Measurements from ENCODE around the gene PPP3R1.

Gene PPP3R1

GRCh38 chr2:68284896-68285295 is 32.6 kb upstream of the PPP3R1 start:
- 75 to 90% methylated on average over 1 to 3 of the region's 3 CpGs for WGBS, 2 experiments (ENCODE audit: insufficient coverage in 2 of 2)
- Histone ChIP-seq H3K4me3 (ENCODE audit: extremely low read depth, insufficient read depth, low read length, poor library complexity, severe bottlenecking) (no peak overlapping the region), H3K9me3 (ENCODE audit: control insufficient read depth, low read length) (no peaks in the 10 kb centered on the region), H3K27ac (ENCODE audit: low read depth, low read length, severe bottlenecking) (no peak overlapping the region), H3K36me3 (ENCODE audit: control insufficient read depth, insufficient read depth, low read length) (no peaks in the 10 kb centered on the region), H3K4me1 (ENCODE audit: control insufficient read depth, insufficient read depth, low read length, poor library complexity, severe bottlenecking) (no peaks in the 10 kb centered on the region)

GRCh38 chr2:68283419-68283812 is 31.1 kb upstream of the PPP3R1 start:
- H3K4me1 ChIP-seq (ENCODE audit: control insufficient read depth, insufficient read depth, low read length, poor library complexity, severe bottlenecking) = no peaks in the 10 kb centered on the region
- no peak overlapping the region for H3K4me3 ChIP-seq (ENCODE audit: extremely low read depth, insufficient read depth, low read length, poor library complexity, severe bottlenecking)
- no peaks in the 10 kb centered on the region for H3K9me3 ChIP-seq (ENCODE audit: control insufficient read depth, low read length)
- WGBS, 2 experiments (ENCODE audit: insufficient coverage in 2 of 2) = 100% methylated on average over 1 of the region's 1 CpG; no CpG with 5 or more reads in 1 of the 2 experiments
- H3K36me3 ChIP-seq (ENCODE audit: control insufficient read depth, insufficient read depth, low read length) = no peaks in the 10 kb centered on the region
- no peak overlapping the region for H3K27ac ChIP-seq (ENCODE audit: low read depth, low read length, severe bottlenecking)

GRCh38 chr2:68282811-68283418 is 30.6 kb upstream of the PPP3R1 start:
- Histone ChIP-seq H3K27ac (ENCODE audit: low read depth, low read length, severe bottlenecking) (no peak overlapping the region), H3K4me1 (ENCODE audit: control insufficient read depth, insufficient read depth, low read length, poor library complexity, severe bottlenecking) (no peaks in the 10 kb centered on the region), H3K36me3 (ENCODE audit: control insufficient read depth, insufficient read depth, low read length) (no peaks in the 10 kb centered on the region), H3K4me3 (ENCODE audit: extremely low read depth, insufficient read depth, low read length, poor library complexity, severe bottlenecking) (no peak overlapping the region), H3K9me3 (ENCODE audit: control insufficient read depth, low read length) (no peaks in the 10 kb centered on the region)
- 50% methylated on average over 2 of the region's 5 CpGs; no CpG with 5 or more reads in 1 of the 2 experiments for WGBS, 2 experiments (ENCODE audit: insufficient coverage in 2 of 2)

- Histone ChIP-seq H3K9me3 (ENCODE audit: control insufficient read depth, low read length) (no peaks in the 10 kb centered on the region), H3K36me3 (ENCODE audit: control insufficient read depth, insufficient read depth, low read length) (no peaks in the 10 kb centered on the region), H3K4me1 (ENCODE audit: control insufficient read depth, insufficient read depth, low read length, poor library complexity, severe bottlenecking) (no peaks in the 10 kb centered on the region), H3K4me3 (ENCODE audit: extremely low read depth, insufficient read depth, low read length, poor library complexity, severe bottlenecking) (no peak overlapping the region), H3K27ac (ENCODE audit: low read depth, low read length, severe bottlenecking) (no peak overlapping the region)
- 67% methylated on average over 1 of the region's 1 CpG; no CpG with 5 or more reads in 1 of the 2 experiments for WGBS, 2 experiments (ENCODE audit: insufficient coverage in 2 of 2)
These were observed 28.5 kb upstream of the PPP3R1 start for GRCh38 chr2:68280796-68281195.

- WGBS, 2 experiments (ENCODE audit: insufficient coverage in 2 of 2) = 86% methylated on average over 1 of the region's 1 CpG; no CpG with 5 or more reads in 1 of the 2 experiments
- no peak overlapping the region for H3K4me3 ChIP-seq (ENCODE audit: extremely low read depth, insufficient read depth, low read length, poor library complexity, severe bottlenecking)
- H3K27ac ChIP-seq (ENCODE audit: low read depth, low read length, severe bottlenecking) = no peak overlapping the region
- no peaks in the 10 kb centered on the region for H3K4me1 ChIP-seq (ENCODE audit: control insufficient read depth, insufficient read depth, low read length, poor library complexity, severe bottlenecking)
- H3K9me3 ChIP-seq (ENCODE audit: control insufficient read depth, low read length) = no peaks in the 10 kb centered on the region
- H3K36me3 ChIP-seq (ENCODE audit: control insufficient read depth, insufficient read depth, low read length) = no peaks in the 10 kb centered on the region
These were observed 28.0 kb upstream of the PPP3R1 start for GRCh38 chr2:68280348-68280747.

- no peaks in the 10 kb centered on the region for H3K4me1 ChIP-seq (ENCODE audit: control insufficient read depth, insufficient read depth, low read length, poor library complexity, severe bottlenecking)
- WGBS, 2 experiments (ENCODE audit: insufficient coverage in 2 of 2) = 77 to 86% methylated on average over 1 to 2 of the region's 4 CpGs
These were observed 27.4 kb upstream of the PPP3R1 start for GRCh38 chr2:68279691-68280090.

GRCh38 chr2:68278169-68278568 is 25.8 kb upstream of the PPP3R1 start:
- Histone ChIP-seq H3K4me3 (ENCODE audit: extremely low read depth, insufficient read depth, low read length, poor library complexity, severe bottlenecking) (no peak overlapping the region), H3K4me1 (ENCODE audit: control insufficient read depth, insufficient read depth, low read length, poor library complexity, severe bottlenecking) (no peaks in the 10 kb centered on the region), H3K9me3 (ENCODE audit: control insufficient read depth, low read length) (no peaks in the 10 kb centered on the region), H3K36me3 (ENCODE audit: control insufficient read depth, insufficient read depth, low read length) (no peaks in the 10 kb centered on the region), H3K27ac (ENCODE audit: low read depth, low read length, severe bottlenecking) (no peak overlapping the region)
- no CpG with 5 or more reads among the region's 1 CpG for WGBS, 2 experiments (ENCODE audit: insufficient coverage in 2 of 2)

More at GRCh38 chr2:68279691-68280090, 27.4 kb upstream of the PPP3R1 start:
- Histone ChIP-seq H3K4me3 (ENCODE audit: extremely low read depth, insufficient read depth, low read length, poor library complexity, severe bottlenecking) (no peak overlapping the region), H3K36me3 (ENCODE audit: control insufficient read depth, insufficient read depth, low read length) (no peaks in the 10 kb centered on the region), H3K9me3 (ENCODE audit: control insufficient read depth, low read length) (no peaks in the 10 kb centered on the region), H3K27ac (ENCODE audit: low read depth, low read length, severe bottlenecking) (no peak overlapping the region)

- Histone ChIP-seq H3K27ac (ENCODE audit: low read depth, low read length, severe bottlenecking) (no peak overlapping the region), H3K4me1 (ENCODE audit: control insufficient read depth, insufficient read depth, low read length, poor library complexity, severe bottlenecking) (no peaks in the 10 kb centered on the region), H3K4me3 (ENCODE audit: extremely low read depth, insufficient read depth, low read length, poor library complexity, severe bottlenecking) (no peak overlapping the region), H3K9me3 (ENCODE audit: control insufficient read depth, low read length) (no peaks in the 10 kb centered on the region), H3K36me3 (ENCODE audit: control insufficient read depth, insufficient read depth, low read length) (no peaks in the 10 kb centered on the region)
- WGBS, 2 experiments (ENCODE audit: insufficient coverage in 2 of 2) = 65% methylated on average over 3 of the region's 3 CpGs; no CpG with 5 or more reads in 1 of the 2 experiments
These were observed 21.7 kb upstream of the PPP3R1 start for GRCh38 chr2:68274022-68274421.

GRCh38 chr2:68272246-68272994 is 20.1 kb upstream of the PPP3R1 start:
- Histone ChIP-seq H3K9me3 (ENCODE audit: control insufficient read depth, low read length) (no peaks in the 10 kb centered on the region), H3K27ac (ENCODE audit: low read depth, low read length, severe bottlenecking) (no peak overlapping the region), H3K4me3 (ENCODE audit: extremely low read depth, insufficient read depth, low read length, poor library complexity, severe bottlenecking) (no peak overlapping the region), H3K4me1 (ENCODE audit: control insufficient read depth, insufficient read depth, low read length, poor library complexity, severe bottlenecking) (no peaks in the 10 kb centered on the region), H3K36me3 (ENCODE audit: control insufficient read depth, insufficient read depth, low read length) (no peaks in the 10 kb centered on the region)
- WGBS, 2 experiments (ENCODE audit: insufficient coverage in 2 of 2) = 80% methylated on average over 2 of the region's 2 CpGs; no CpG with 5 or more reads in 1 of the 2 experiments

GRCh38 chr2:68266655-68267054 is 14.3 kb upstream of the PPP3R1 start:
- Histone ChIP-seq H3K9me3 (ENCODE audit: control insufficient read depth, low read length) (no peaks in the 10 kb centered on the region), H3K4me1 (ENCODE audit: control insufficient read depth, insufficient read depth, low read length, poor library complexity, severe bottlenecking) (no peaks in the 10 kb centered on the region), H3K27ac (ENCODE audit: low read depth, low read length, severe bottlenecking) (no peak overlapping the region), H3K4me3 (ENCODE audit: extremely low read depth, insufficient read depth, low read length, poor library complexity, severe bottlenecking) (no peak overlapping the region), H3K36me3 (ENCODE audit: control insufficient read depth, insufficient read depth, low read length) (no peaks in the 10 kb centered on the region)
- WGBS, 2 experiments (ENCODE audit: insufficient coverage in 2 of 2) = 100% methylated on average over 1 of the region's 1 CpG; no CpG with 5 or more reads in 1 of the 2 experiments

GRCh38 chr2:68263632-68264031 is 11.3 kb upstream of the PPP3R1 start:
- H3K36me3 ChIP-seq (ENCODE audit: control insufficient read depth, insufficient read depth, low read length) = no peaks in the 10 kb centered on the region

More at GRCh38 chr2:68263632-68264031, 11.3 kb upstream of the PPP3R1 start:
- H3K9me3 ChIP-seq (ENCODE audit: control insufficient read depth, low read length) = no peaks in the 10 kb centered on the region
- no peak overlapping the region for H3K27ac ChIP-seq (ENCODE audit: low read depth, low read length, severe bottlenecking)
- no CpG with 5 or more reads among the region's 2 CpGs for WGBS, 2 experiments (ENCODE audit: insufficient coverage in 2 of 2)
- H3K4me3 ChIP-seq (ENCODE audit: extremely low read depth, insufficient read depth, low read length, poor library complexity, severe bottlenecking) = no peak overlapping the region
- no peaks in the 10 kb centered on the region for H3K4me1 ChIP-seq (ENCODE audit: control insufficient read depth, insufficient read depth, low read length, poor library complexity, severe bottlenecking)

Data from mesodermal cell (in vitro differentiated cells).